AG10803 (cell line): ENCODE data around the gene NTN4.
"Not testable (repeated sequence)": the region's sequence is repeated elsewhere in the genome, so short reads cannot be mapped to it uniquely, and the experiment has no call there.

Source experiments
- DNase-seq: peaks from one replicate; pipeline ENCODE4 v3.0.0; 2010; ENCODE audit warnings: low read depth
- H3K4me3 ChIP-seq: 2 replicates; pipeline ENCODE4 v1.5.1; 2011; ENCODE audit warnings: mild to moderate bottlenecking, low read length, control low read depth
- TF ChIP-seq, protein P1 (sequence below): conservative IDR thresholded peaks from 2 replicates; pipeline ENCODE4 v1.5.1; 2011; ENCODE audit warnings: mild to moderate bottlenecking, low read length, control low read depth, inconsistent platforms

The NTN4 gene

DNA sequence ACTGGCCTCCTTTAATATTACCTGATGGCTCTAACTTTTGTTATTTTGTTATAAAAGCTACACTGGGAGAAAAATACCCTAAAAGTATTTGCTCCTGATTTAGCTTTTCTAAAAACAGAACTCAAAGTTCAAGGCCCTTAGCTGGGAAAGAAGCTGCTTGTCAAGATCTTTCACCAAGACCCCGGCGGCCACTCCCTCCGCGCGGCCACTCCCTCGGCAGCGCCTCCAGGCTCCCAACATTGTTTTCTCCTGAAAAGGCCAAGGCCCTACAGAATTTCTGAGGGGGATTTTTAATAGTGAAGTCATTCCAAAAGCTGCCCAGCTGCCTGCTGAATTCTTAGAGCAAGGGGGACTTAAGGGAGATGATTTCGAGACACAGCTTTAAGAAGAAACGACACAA, 96.4 kb downstream of the NTN4 start:
- TF ChIP-seq, protein P1, sequence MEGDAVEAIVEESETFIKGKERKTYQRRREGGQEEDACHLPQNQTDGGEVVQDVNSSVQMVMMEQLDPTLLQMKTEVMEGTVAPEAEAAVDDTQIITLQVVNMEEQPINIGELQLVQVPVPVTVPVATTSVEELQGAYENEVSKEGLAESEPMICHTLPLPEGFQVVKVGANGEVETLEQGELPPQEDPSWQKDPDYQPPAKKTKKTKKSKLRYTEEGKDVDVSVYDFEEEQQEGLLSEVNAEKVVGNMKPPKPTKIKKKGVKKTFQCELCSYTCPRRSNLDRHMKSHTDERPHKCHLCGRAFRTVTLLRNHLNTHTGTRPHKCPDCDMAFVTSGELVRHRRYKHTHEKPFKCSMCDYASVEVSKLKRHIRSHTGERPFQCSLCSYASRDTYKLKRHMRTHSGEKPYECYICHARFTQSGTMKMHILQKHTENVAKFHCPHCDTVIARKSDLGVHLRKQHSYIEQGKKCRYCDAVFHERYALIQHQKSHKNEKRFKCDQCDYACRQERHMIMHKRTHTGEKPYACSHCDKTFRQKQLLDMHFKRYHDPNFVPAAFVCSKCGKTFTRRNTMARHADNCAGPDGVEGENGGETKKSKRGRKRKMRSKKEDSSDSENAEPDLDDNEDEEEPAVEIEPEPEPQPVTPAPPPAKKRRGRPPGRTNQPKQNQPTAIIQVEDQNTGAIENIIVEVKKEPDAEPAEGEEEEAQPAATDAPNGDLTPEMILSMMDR = no peak
- no peak overlapping the region for H3K4me3 ChIP-seq
- DNase-seq = no peak

GRCh38 chr12:95693689-95694088, 96.9 kb downstream of the NTN4 start:
- no peak overlapping the region for H3K4me3 ChIP-seq
- no peak for DNase-seq
- TF ChIP-seq, protein P1 = no peak

DNA sequence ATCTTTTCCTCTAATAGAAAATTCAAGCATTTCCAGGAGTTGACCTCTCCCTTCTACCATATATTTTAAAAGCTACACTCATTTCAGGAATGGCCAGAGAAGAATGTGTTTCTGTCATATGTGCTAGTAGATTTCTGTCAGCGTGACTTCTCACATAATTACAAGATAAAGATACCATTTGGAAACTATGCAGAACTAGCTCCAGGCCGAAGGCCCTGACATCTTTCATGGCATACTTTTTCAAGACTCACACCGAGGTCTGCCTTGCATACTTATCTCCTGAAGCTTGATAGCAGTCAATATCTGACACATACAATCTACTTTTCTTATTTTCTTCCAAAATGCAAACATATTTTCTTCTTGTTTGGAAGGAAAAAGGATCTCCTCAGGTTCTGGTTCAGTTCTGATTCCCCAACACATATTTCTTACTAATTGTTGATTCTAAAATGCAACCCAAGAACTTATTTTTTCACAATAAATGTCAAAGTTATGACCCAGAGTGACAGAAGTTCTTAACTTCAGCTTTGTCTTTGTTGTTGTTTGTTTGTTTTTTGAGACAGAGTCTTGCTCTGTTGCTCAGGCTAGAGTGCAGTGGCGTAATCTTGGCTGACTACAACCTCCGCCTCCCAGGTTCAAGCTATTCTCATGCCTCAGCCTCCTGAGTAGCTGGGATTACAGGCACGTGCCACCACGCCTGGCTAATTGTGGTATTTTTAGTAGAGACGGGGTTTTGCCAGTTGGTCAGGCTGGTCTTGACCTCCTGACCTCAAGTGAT, 99.5 kb downstream of the NTN4 start:
- DNase-seq = no peak
- TF ChIP-seq, protein P1 = no peak
- no peak overlapping the region for H3K4me3 ChIP-seq

DNA sequence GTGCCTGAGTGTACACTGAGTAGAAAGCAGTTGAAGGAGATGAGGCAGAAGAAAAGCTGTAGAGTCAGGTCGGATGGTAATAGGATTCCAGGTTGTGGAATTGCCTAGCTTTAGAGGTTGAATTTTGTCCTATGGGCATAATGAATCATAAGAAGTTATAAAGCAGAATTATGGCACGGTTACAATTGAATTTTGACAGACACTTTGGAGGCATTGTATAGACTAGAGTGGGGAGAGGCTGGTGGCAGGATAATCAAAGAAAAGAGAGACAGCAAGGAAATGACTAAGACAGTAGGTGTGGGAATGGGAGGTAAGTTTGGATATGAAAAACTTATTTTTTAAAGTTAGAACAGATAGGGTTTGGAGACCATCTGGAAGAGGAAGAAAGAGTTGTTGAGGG, 102.6 kb downstream of the NTN4 start:
- H3K4me3 ChIP-seq = no peak overlapping the region
- no peak for DNase-seq
- TF ChIP-seq, protein P1 = no peak

DNA sequence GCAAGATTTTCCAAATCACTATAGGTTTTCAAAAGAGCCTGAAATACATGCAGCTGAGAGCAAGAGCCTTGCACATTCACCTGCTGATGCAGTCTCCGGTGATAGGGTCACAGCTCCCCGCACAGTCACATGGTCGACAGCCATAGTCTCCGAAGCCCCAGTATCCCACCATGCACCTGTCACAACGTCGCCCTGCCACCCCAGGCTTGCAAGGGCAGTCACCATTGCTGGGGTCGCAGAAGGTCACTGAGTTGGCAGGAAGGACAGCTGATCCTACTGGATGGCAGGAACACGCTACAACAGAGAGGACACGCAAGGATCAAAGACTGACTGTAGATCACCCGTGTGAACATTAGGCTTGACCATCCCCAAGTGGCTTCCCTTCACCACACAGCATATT, 107.1 kb downstream of the NTN4 start:
- DNase-seq = no peak
- TF ChIP-seq, protein P1 = no peak

GRCh38 chr12:95681210-95681765, 109.3 kb downstream of the NTN4 start:
- TF ChIP-seq, protein P1 = no peak
- DNase-seq = peak; percentile 21
- H3K4me3 ChIP-seq = no peak overlapping the region

More for the DNA sequence above, 107.1 kb downstream of the NTN4 start:
- H3K4me3 ChIP-seq = no peak overlapping the region

GRCh38 chr12:95678684-95679083, 111.9 kb downstream of the NTN4 start:
- no peak overlapping the region for H3K4me3 ChIP-seq
- no peak for DNase-seq
- TF ChIP-seq, protein P1 = no peak

DNA sequence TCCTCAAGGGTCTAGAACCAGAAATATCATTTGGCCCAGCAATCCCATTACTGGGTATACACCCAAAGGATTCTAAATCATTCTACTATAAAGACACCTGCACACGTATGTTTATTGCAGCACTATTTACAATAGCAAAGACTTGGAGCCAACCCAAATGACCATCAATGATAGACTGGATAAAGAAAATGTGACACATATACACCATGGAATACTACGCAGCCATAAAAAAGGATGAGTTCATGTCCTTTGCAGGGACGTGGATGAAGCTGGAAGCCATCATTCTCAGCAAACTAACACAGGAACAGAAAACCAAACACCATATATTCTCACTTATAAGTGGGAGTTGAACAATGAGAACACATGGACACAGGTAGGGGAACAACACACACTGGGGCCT, 112.8 kb downstream of the NTN4 start:
- DNase-seq, H3K4me3 ChIP-seq: not testable (repeated sequence)
